K562 (cell line): ENCODE data around the gene GAPT.

Source experiments
- CEBPB ChIP-seq: fragments of 450-650 bp; IDR thresholded peaks from 2 replicates; pipeline ENCODE4 v1.6.1; 2016; ENCODE audit warnings: missing genetic modification characterization, missing compliant biosample characterization
- RFX5 ChIP-seq: IDR thresholded peaks from 2 replicates; pipeline ENCODE4 v1.6.1; 2011; ENCODE audit warnings: low read depth, mild to moderate bottlenecking, improper control_type of control experiment, low read length
- ZKSCAN8 ChIP-seq: fragments of 200-800 bp; sonication (Bioruptor generic); IDR thresholded peaks from 2 replicates; pipeline ENCODE4 v1.6.1; 2016; ENCODE audit warnings: missing genetic modification characterization, missing compliant biosample characterization
- ZNF282 ChIP-seq: sonication (generic); formaldehyde crosslinking; IDR thresholded peaks from 2 replicates; pipeline ENCODE4 v1.8.1; 2023; ENCODE audit warnings: missing genetic modification reagents
- TF ChIP-seq, protein P1 (sequence below), 3 experiments: IDR thresholded peaks in 2 of 3; conservative IDR thresholded peaks in 1 of 3; 2 replicates each; pipeline ENCODE4 v1.5.1; 2011 to 2012; ENCODE audit warnings: low read length in 3 of 3, mild to moderate bottlenecking in 3 of 3, control low read depth in 2 of 3, improper control_type of control experiment in 1 of 3, inconsistent platforms in 1 of 3, low read depth in 1 of 3, mixed read lengths in 1 of 3, moderate library complexity in 1 of 3; ENCODE audit not compliant: insufficient read depth in 2 of 3

DNA sequence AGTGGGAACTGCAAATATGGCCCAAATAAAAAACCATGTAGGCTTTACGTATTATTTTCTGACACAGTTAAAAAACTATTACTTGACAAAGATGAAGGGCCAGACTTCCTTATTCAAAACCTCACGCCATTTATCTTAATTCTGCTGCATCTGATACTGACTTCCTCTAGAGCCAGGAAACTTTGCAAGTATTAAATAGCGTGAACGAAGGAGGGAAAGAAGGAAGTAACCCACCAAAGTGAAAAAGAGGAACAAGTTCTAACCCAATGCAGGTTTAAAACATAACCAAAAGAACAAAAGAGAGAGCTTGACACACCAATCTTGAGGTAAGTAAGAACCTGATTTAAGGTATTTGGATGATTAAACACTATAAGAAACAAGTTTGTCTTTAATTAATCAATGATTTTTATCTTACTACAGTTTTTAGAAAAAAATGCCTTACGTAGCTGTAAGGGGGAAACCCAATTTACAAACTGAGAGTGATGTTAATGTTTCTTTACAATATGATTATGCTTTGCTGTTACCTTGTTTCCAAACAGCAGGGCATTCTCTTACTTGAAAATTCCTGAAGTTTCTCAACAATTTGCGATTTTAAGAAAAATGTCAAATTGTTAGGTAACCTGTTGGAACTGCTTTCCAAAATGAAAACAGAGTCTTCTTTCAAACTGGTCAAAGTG is at the start of gene GAPT:
- TF ChIP-seq, protein P1, sequence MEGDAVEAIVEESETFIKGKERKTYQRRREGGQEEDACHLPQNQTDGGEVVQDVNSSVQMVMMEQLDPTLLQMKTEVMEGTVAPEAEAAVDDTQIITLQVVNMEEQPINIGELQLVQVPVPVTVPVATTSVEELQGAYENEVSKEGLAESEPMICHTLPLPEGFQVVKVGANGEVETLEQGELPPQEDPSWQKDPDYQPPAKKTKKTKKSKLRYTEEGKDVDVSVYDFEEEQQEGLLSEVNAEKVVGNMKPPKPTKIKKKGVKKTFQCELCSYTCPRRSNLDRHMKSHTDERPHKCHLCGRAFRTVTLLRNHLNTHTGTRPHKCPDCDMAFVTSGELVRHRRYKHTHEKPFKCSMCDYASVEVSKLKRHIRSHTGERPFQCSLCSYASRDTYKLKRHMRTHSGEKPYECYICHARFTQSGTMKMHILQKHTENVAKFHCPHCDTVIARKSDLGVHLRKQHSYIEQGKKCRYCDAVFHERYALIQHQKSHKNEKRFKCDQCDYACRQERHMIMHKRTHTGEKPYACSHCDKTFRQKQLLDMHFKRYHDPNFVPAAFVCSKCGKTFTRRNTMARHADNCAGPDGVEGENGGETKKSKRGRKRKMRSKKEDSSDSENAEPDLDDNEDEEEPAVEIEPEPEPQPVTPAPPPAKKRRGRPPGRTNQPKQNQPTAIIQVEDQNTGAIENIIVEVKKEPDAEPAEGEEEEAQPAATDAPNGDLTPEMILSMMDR (IDR thresholded peaks at IDR 0.05 in 2 of 3, conservative IDR thresholded peaks at IDR 0.05 in 1 of 3; ENCODE audit: insufficient read depth in 2 of 3, low read depth in 1 of 3, low read length in 3 of 3) = no peak
- TF ChIP-seq ZKSCAN8 (no peak), ZNF282 (CRISPR knock-in tag) (no peak), CEBPB (no peak), RFX5 (no peak)
